ENCODE data around the gene P2RY13. TPM values are rescaled to one million over a fixed set of nuclear protein-coding genes. Genes with fewer than 3 reads are reported as not detected.

P2RY13 gene
- total RNA-seq, 1 experiment from 2014 or later: not detected

DNA sequence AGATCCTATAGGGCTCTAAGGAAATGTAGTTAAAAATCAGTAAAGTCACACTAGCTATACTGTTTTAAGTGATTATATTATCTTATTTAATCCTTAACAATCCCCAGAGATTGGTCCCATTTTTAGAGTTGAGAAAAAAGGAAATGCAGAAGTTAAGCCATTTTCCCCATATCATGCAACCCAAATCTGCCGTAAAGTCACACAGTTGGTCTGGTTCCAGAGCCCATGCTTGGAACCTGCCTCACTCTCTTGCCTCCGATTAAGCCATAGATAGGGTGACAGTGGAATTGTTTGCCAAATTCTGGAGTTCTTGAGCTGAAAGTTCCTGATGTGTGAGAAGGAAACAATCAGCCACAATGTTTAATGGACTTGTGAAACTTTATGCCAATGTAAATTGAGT, 2.3 kb upstream of the P2RY13 start:
- BruUV-seq (replicated peaks): no TSS peak
- no peak overlapping the region for H3K4me2 ChIP-seq (ENCODE audit: low read length)
- peaks cover 18% of the 10 kb centered on the region for H3K4me1 ChIP-seq (ENCODE audit: insufficient read depth, low read length)
- H3K27ac ChIP-seq (ENCODE audit: low read length): no peak overlapping the region
- H3K27me3 ChIP-seq (ENCODE audit: low read length): no peaks in the 10 kb centered on the region
- intact Hi-C loops (cut with micrococcal nuclease): no loop called here
- no peak overlapping the region for H2AFZ ChIP-seq (ENCODE audit: low read length)
- TF ChIP-seq EZH2phosphoT487 (IDR thresholded peaks at IDR 0.05; ENCODE audit: borderline replicate concordance, low read length): no peak
- TF ChIP-seq, protein P1, sequence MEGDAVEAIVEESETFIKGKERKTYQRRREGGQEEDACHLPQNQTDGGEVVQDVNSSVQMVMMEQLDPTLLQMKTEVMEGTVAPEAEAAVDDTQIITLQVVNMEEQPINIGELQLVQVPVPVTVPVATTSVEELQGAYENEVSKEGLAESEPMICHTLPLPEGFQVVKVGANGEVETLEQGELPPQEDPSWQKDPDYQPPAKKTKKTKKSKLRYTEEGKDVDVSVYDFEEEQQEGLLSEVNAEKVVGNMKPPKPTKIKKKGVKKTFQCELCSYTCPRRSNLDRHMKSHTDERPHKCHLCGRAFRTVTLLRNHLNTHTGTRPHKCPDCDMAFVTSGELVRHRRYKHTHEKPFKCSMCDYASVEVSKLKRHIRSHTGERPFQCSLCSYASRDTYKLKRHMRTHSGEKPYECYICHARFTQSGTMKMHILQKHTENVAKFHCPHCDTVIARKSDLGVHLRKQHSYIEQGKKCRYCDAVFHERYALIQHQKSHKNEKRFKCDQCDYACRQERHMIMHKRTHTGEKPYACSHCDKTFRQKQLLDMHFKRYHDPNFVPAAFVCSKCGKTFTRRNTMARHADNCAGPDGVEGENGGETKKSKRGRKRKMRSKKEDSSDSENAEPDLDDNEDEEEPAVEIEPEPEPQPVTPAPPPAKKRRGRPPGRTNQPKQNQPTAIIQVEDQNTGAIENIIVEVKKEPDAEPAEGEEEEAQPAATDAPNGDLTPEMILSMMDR (conservative IDR thresholded peaks at IDR 0.05; ENCODE audit: low read depth, low read length): no peak
- no peak for TF ChIP-seq EZH2 (IDR thresholded peaks at IDR 0.05; ENCODE audit: low read length, unreplicated experiment)
- H3K9ac ChIP-seq (ENCODE audit: low read length): no peak overlapping the region
- ATAC-seq (no peak), DNase-seq (no peak)
- no peaks in the 10 kb centered on the region for H3K79me2 ChIP-seq (ENCODE audit: low read length)
- H3K9me2 ChIP-seq (replicated peaks; ENCODE audit: low read length): no peaks in the 10 kb centered on the region
- no peak overlapping the region for H3K4me3 ChIP-seq (ENCODE audit: low read length)
- no peaks in the 10 kb centered on the region for H3F3A ChIP-seq (ENCODE audit: low read length, unreplicated experiment)
- H3K9me3 ChIP-seq (ENCODE audit: low read length): no peaks in the 10 kb centered on the region
- H4K20me1 ChIP-seq (ENCODE audit: low read length): no peaks in the 10 kb centered on the region
- H3K36me3 ChIP-seq (ENCODE audit: low read depth, low read length): no peaks in the 10 kb centered on the region
- CTCF ChIA-PET: no interaction called here
- POLR2A ChIA-PET (ENCODE audit: unreplicated experiment): interaction anchor here (0.5 kb wide), 1 partner anchor 828 kb away, joined by 4 read pairs; no protein-coding TSS in a partner anchor

DNA sequence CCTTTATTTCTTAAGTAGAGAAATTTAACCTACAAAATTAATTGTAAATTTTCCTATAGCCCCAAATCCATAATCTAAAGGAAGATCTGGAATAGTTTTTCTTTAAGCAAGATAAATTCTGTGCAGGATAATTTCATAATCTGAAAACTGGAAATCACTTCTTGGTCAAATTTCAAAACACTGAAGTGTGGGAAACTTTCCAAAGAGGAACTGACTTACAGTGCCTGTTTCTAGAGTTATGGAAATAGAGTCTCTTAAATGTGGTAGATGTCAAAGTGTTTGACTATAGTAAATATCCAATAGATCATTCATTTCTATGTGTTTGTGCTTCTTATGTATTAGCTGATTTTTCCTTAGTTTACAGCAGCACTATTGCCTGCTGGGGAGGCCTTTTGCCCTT, 1.6 kb upstream of the P2RY13 start:
- no peak overlapping the region for H3K27ac ChIP-seq (ENCODE audit: low read length)
- H3K4me1 ChIP-seq (ENCODE audit: insufficient read depth, low read length): peaks cover 18% of the 10 kb centered on the region
- H3F3A ChIP-seq (ENCODE audit: low read length, unreplicated experiment): no peaks in the 10 kb centered on the region
- no peak for DNase-seq
- TF ChIP-seq EZH2 (IDR thresholded peaks at IDR 0.05; ENCODE audit: low read length, unreplicated experiment) (no peak), EZH2phosphoT487 (IDR thresholded peaks at IDR 0.05; ENCODE audit: borderline replicate concordance, low read length) (no peak)
- TF ChIP-seq, protein P1 (conservative IDR thresholded peaks at IDR 0.05; ENCODE audit: low read depth, low read length): no peak
- H3K9me2 ChIP-seq (replicated peaks; ENCODE audit: low read length): no peaks in the 10 kb centered on the region
- no peaks in the 10 kb centered on the region for H3K27me3 ChIP-seq (ENCODE audit: low read length)
- H3K36me3 ChIP-seq (ENCODE audit: low read depth, low read length): no peaks in the 10 kb centered on the region
- ATAC-seq: no peak
- H3K79me2 ChIP-seq (ENCODE audit: low read length): no peaks in the 10 kb centered on the region
- H3K4me3 ChIP-seq (ENCODE audit: low read length): no peak overlapping the region
- POLR2A ChIA-PET (ENCODE audit: unreplicated experiment): no interaction called here
- no TSS peak for BruUV-seq (replicated peaks)
- no peak overlapping the region for H3K4me2 ChIP-seq (ENCODE audit: low read length)
- intact Hi-C loops (cut with micrococcal nuclease): no loop called here
- H4K20me1 ChIP-seq (ENCODE audit: low read length): no peaks in the 10 kb centered on the region
- H3K9ac ChIP-seq (ENCODE audit: low read length): no peak overlapping the region
- no peaks in the 10 kb centered on the region for H3K9me3 ChIP-seq (ENCODE audit: low read length)
- CTCF ChIA-PET: no interaction called here
- H2AFZ ChIP-seq (ENCODE audit: low read length): no peak overlapping the region

GRCh38 chr3:151330379-151330778, 1.0 kb upstream of the P2RY13 start:
- Histone ChIP-seq H3K36me3 (ENCODE audit: low read depth, low read length) (no peaks in the 10 kb centered on the region), H3K9me2 (replicated peaks; ENCODE audit: low read length) (no peaks in the 10 kb centered on the region), H3K4me3 (ENCODE audit: low read length) (no peak overlapping the region), H3K27ac (ENCODE audit: low read length) (no peak overlapping the region), H3K4me1 (ENCODE audit: insufficient read depth, low read length) (peaks cover 18% of the 10 kb centered on the region), H2AFZ (ENCODE audit: low read length) (no peak overlapping the region), H3K4me2 (ENCODE audit: low read length) (no peak overlapping the region), H3K27me3 (ENCODE audit: low read length) (no peaks in the 10 kb centered on the region), H3K9me3 (ENCODE audit: low read length) (no peaks in the 10 kb centered on the region), H3K79me2 (ENCODE audit: low read length) (no peaks in the 10 kb centered on the region), H3K9ac (ENCODE audit: low read length) (no peak overlapping the region), H3F3A (ENCODE audit: low read length, unreplicated experiment) (no peaks in the 10 kb centered on the region), H4K20me1 (ENCODE audit: low read length) (no peaks in the 10 kb centered on the region)
- no peak for ATAC-seq
- ChIA-PET POLR2A (ENCODE audit: unreplicated experiment) (no interaction called here), CTCF (no interaction called here)
- no TSS peak for BruUV-seq (replicated peaks)
- TF ChIP-seq, protein P1 (conservative IDR thresholded peaks at IDR 0.05; ENCODE audit: low read depth, low read length): no peak
- TF ChIP-seq EZH2phosphoT487 (IDR thresholded peaks at IDR 0.05; ENCODE audit: borderline replicate concordance, low read length) (no peak), EZH2 (IDR thresholded peaks at IDR 0.05; ENCODE audit: low read length, unreplicated experiment) (no peak)
- intact Hi-C loops (cut with micrococcal nuclease): no loop called here
- no peak for DNase-seq

All from PC-3 (cell line).